ENCODE measurements around the gene RABGAP1L.
"Not testable (repeated sequence)": the region's sequence is repeated elsewhere in the genome, so short reads cannot be mapped to it uniquely, and the experiment has no call there.

RABGAP1L gene

DNA sequence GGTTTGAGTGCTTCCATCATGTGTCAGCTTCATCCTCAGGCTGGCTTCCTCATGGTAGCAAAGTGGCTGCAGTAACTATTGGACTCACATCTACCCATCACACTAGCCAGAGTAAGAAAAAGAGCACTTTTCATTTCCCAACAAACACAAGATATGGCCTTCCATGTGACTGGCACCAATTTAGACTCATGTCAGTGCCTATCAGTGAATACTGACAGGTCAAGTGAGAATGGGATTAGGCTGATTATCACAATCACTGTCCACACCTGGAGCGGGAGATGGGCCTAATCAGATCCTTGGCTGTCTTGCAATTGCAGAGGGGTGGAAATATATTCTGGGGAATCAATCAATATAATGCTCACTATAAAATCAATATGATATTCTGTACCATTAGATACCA lies 2.9 kb upstream of the RABGAP1L start:
- no peak for DNase-seq

DNA sequence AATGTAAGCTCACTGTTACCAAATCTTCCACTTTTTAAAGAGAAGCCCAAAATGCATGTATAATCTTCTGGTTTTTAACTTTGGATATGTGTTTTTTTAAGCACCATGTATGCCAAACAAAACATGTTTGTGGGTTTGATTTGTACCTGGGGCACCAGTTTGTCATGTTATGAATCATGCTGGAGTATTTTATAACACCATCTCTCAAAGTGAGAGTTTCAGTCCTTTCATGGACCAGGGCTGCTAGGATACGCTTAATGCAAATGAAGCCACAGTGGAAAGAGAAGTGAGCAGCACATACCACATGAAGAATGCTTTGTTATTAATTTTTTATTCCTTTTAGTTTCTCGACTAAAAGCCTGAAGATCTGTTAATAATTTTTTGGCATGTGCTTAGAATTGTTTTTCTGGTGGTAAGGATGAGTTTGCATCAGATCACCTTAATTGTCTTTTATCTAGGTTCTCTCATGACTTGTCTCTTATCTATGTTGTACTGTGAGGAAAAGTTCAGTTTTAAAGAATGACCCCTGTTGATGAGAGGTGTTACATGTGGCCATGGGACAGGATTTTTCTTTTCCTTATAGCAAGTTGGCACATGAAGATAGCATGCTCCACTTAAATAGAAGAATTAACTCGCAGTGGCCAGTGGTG lies 2.0 kb upstream of the RABGAP1L start:
- no peak for DNase-seq

DNA sequence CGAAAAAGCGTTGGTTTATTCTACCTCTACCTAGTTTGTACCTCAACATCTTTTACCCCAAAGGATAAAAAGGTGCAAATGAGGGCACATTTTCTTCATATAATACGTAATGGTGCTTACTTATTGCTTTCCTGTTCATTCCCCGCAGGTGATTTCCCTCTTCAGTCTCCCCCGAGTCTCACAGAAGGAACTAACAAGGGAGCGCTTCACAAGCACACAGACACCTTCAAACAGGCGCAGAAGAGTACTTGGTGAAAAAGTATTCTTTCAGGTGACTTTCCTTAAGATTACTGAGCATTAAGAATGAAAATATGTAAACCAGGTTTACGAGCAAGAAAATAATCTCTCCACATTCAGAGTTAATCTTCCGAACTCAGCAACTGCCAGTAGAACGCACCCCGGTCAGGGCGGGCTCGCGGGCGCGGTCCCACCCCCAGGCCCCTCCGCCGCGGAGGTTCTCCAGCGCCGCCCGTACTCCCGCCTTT lies 511 bp upstream of the RABGAP1L start:
- DNase-seq, result no peak

DNA sequence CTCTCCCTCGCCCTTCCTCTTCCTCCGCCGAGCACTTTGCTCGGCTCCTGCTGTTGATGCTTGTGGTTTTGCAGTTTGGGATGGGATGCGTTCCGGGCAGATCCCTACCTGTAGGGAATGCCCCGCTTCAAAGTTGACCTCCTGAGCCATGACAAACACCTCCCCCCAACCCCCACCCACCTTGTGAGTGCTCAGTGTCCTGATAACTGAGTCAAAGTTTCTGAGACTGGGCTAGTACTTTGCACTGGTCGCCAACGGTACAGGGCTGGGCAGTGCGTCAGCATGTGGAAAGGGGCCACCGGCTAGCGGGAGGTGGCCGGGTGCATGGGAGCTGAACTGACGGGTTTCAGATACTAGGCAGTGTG lies 771 bp downstream of the RABGAP1L start:
- DNase-seq, result no peak

DNA sequence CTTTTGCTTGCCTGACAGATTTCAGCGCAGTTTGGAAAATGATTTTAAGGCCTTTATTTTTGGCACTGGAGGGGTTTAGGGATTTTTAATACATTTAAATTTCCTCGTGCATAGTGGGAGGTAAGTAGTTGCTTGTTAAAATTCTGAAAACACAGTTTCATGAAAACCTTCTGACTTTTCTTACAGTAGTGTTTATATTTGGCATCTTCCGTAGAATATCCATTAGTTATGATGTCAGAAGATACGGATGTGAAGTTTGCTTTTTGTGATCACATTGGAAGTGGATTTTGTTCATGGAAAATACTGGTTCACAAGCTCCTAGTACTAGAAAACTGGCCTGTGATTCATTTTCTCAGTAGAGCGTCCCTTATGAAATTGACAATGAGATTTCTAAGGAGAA lies 1.3 kb downstream of the RABGAP1L start:
- DNase-seq, result no peak

DNA sequence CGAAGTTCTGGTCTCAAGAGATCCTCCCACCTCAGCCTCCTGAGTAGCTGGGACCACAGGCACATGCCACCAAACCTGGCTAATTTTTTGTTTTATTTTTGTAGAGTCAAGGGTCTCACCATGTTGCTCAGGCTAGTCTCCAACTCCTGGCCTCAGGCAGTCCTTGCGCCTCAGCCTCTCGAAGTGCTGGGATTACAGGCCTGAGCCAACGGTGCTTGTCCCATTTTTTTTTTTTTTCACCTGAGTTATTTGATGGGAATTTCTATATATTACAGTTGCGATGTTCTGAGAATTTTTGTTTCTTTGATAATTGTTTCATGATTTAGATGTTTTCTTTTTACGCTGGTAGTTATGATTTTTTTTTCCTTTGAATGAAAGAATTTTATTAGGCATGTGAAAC lies 2.5 kb downstream of the RABGAP1L start:
- DNase-seq, result no peak

DNA sequence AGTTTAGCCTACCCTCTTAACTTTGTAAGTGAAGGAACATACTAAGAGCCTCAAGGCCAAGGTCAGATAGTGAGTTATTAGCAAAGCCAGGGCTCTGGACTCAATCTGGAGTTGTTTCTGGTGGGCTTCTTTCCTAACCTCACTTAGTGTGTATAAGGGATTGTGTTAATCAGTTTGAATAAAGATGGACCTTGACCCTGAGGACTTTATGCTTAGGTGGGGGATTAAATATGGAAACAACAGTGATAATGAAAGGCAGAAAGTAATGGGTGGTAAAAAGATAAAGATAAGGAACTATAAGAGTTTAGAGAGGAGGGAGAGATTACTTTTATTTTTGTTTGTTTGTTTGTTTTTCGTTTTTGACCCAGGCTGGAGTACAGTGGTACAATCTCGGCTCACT lies 5.5 kb downstream of the RABGAP1L start:
- no peak for DNase-seq

DNA sequence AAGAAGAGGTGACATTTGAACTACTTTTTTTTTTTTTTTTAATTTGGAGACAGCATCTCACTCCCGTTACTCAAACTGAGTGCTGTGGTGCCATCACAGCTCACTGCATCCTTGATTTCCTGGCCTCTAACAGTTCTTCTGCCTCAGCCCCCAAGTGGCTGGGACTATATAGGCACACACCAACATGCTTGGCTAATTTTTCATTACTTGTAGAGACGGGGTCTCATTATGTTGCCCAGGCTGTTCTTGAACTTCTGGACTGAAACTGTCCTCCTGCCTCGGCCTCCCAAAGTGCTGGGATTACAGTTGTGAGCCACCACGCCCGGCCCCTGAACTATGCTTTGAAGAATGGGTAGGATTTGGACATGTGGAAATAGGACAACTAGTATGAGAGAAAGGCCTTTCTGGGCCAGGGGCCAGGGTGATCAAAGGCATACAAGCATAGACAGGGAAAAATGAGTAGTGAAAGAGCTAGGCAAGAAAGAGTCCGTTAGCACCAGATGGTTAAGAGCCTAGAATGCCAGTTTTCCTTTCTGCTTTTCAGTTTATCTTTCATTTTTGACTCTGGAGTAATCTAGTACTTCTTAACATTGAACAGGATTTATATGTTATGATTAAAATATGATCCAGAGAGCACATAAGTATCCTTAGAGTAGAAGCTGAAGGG lies 6.3 kb downstream of the RABGAP1L start:
- no peak for DNase-seq

DNA sequence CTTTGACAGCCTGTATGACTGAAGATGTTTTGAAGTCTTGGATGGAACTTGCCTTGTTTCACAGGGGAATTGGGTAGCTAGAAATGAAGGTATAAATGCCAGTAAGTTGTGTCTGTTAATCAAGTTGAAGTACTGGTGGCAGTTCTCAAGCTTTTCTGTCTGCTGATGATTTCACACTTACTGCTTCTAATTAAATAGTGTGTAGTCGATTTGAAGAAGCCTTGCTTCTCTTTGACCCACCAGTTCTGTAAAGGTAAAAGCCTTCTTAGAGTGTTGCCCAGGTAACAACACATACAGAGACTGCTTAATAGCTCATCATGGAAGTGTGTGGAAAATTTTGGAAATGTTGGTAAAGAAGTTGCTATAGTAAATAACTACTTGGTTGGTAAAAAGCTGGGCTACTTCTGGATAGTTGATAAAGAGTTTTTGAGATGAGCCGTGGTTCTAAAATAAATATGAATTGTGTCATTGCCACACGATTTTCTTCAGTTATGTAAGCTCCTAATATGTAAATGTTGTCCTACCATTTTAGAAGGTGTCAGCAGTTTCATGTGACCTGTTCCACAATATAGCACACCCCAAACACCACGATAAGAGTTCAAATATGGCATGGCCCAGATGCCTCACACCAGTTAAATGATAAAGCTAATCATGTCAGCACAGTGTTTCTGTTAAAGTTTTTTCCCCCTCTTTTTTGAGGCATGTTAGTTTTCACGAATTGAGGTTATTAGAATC lies 7.4 kb downstream of the RABGAP1L start:
- DNase-seq, result no peak

DNA sequence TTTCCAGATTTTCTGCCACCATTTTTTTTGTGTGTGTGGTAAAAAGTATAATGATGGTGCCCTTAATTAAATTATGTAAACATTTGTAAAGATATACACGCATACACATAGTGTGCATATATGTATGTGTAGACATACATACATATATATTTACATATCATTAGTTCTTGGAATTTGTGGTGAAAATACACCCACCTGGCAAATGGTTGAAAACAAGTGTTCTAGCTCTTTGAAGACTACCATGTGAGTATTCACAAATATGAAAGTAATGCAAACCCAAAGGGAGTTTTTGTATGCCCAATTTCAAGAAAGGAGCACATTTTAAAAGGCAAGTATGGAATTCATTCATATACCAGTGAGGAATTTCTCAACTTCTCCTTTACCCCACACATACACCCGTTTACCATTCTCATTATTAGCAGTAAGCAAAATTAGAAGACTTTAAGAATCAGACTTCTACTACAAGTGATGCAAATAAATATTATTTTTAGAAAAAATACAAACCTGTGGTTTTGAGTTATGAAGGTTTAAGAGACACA lies 8.0 kb downstream of the RABGAP1L start:
- no peak for DNase-seq

DNA sequence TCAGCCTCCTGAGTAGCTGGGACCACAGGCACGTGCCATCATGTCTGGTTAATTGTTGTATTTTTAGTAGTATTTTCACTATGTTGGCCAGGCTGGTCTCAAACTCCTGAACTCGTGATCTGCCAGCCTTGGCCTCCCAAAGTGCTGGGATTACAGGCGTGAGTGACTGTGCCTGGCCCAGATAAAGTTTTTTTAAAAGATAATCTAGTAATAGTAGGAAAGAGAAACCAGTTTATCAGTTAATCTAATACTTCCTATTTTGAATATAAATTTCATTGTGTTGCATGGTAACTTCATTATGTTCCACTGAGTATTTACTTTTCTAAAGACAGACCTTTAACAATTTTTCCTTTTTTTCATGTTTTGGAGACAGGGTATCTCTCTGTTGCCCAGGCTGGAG lies 10.0 kb downstream of the RABGAP1L start:
- DNase-seq, result no peak

DNA sequence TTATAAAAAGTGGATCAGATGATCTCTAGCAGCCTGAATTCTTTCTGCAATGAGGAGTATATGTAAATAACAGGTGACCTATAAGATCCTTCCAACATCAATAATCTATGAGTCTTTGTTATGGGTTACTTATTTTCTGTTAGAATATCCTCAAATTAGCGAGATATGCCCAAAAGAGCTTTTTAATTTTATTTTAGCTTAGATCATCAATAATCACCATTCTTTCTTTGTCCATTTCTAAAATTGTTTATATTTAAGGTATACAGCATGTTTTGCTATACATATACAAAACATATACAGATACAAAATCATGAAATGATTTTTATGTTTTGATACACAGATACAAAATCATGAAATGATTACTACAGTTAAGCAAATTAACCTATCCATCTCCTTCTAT lies 11.8 kb downstream of the RABGAP1L start:
- DNase-seq, result no peak

DNA sequence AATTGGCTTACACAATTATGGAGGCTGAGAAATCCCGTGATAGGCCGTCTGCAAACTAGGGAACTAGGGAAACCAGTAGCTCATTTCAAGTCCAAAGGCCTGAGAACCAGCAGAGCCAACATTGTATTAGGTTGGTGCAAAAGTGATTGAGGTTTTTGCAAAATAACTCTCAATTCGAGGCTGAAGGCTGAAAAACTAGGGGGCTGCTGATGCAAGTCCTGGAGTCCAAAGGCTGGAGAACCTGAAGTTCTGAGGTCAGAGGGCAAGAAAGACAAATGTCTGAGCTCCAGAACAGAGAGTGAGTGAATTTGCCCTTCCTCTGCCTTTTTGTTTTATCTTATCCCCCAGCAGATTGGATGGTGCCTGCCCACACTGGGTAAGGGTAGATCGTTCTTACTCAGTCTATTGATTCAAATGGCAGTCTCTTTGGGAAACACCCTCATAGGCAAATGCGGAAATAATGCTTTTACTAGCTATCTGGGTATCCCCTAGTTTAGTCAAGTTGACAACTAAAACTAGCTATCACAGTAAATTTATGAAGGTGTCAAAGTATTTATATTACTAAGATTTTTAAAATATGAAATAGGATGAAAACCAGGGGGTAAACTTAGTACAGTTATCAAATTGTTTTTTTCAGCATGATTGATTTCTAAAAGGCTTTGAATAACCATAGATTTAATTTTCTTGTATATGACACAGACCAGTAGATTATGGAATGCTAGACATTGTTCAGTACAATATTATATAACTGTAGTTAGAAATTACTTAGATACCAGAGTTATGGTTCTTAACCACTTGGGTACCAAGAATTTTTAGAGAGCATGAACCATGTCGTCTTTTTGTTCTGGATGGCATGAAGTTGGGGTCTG lies 15.4 kb downstream of the RABGAP1L start:
- no peak for DNase-seq

DNA sequence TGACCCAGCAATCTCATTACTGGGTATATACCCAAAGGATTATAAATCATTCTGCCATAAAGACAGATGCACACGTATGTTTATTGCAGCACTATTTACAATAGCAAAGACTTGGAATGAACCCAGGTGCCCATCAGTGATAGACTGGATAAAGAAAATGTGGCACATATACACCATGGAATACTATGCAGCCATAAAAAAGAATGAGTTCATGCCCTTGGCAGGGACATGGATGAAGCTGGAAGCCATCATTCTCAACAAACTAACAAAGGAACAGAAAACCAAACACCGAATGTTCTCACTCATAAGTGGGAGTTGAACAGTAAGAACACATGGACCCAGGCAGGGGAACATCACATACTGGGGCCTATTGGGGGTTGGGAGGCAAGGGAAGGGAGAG lies 19.1 kb downstream of the RABGAP1L start:
- DNase-seq, result not testable (repeated sequence)

DNA sequence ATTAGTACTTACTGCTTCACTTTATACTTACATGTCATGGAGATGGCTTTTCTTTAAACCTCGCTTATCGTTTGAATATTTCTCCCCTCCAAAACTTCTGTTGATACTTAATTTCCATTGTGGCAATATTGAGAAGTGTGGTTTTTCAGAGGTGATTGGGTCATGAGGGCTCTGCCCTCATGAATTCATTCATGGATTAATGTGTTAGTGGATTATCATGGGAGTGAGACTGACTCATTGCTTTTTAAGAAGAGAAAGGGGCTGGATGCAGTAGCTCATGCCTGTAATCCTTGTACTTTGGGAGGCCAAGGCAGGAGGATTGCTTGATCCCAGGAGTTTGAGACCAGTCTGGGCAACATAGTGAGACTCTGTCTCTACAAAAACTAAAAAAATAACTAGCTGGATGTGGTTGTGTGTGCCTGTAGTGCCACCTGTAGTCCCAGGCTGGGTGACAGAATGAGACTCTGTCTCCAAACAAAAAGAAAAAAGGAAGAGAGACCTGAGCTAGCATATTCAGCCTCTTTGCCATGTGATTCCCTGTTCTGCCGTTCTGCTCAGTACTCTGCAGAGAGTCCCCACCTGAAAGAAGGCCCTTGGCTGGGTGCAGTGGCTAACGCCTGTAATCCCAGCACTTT lies 30.2 kb downstream of the RABGAP1L start:
- DNase-seq, result no peak

DNA sequence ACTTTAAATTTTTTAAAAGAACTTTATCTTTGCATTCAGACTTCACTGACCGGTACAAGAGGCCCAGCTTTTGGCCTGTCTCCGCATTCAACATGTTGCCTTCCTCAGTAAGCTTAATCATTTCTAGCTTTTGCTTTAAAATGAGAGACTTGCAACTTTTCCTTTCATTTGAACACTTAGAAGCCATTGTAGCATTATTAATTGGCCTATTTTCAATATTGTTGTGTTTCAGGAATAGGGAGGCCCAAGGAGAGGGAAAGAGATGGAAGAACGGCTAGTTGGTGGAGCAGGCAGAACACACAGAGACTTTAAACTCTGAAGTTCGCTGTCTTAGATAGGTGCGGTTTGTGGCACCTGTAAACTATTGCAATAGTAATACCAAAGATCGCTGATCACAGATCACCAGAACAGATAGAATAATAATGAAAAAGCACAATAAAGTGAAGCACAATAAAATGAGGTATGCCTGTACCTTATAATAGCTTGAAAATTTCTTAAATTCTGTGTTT lies 31.4 kb downstream of the RABGAP1L start:
- no peak for DNase-seq

DNA sequence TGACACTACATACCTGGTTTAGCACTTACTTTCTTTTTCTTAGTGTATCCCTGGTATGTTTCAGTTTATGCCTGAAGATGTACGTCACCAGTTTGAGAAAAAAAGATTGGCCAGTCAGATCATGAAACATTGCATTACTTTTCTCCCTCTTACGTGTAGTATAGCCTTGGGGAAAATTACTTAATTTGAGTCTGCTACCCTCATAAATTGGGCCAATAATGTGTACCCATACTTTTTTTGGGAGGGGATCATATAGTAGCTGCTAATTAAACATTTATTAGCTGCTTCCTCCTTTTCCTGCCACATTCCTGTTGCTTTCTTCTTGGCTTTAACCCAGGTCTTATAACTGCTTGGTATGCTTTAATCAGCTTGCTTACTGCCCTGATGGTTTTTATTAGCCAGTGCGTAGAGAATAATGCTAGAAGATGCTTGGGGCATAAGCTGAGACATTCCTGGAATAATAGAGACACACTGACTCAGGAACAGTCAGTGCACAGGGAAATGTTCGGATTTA lies 32.1 kb downstream of the RABGAP1L start:
- no peak for DNase-seq

DNA sequence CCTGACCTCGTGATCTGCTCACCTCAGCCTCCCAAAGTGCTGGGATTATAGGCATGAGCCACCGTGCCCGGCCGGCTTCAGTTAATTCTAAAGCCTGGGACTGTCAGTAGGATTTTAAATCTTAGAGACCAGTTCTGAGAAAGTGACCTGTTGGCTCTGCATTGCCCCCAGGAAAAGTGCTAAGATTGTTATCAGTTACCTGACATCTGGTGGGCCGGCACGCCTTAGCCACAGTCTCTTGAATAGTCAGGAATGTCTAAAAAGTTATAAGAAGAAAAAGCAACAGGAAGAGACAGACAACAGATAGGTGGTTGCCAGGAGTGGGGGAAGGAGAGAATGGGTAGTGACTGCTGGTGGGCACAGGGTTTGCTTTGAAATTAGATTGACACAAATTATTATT lies 35.1 kb downstream of the RABGAP1L start:
- DNase-seq, result no peak

DNA sequence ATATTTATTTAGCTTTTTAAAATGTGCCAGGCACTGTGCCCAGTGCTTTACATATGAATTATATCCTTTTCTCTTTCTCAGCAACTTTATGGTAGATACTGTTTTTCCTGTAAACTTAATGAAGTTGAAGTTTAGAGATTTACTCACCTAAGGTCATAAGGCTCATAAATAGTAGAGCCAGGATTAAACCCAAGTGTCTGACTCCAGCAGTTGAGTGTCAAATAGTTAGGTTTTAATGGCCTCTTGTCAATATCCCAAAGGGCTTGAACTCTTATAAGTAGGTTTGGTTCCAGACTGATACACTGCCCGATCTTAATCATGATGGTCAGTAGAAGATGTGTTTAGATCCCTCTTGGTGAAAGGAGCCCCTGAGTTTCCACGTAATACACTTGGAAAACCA lies 37.8 kb downstream of the RABGAP1L start:
- no peak for DNase-seq

DNA sequence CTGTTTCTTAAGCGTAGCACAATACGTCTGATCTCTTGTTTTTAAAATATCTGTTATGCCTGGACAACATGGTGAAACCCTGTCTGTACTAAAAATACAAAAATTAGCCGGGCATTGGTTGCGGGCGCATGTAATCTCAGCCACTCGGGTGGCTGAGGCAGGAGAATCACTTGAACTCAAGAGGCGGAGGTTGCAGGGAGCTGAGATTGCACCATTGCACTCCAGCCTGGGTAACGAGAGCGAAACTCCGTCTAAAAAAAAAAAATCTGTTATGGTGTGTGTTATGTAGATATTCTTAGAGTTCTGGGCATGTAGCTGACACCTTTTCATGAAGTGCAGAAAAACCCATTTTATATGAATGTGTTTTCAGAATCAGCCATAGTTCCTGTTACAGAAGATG lies 38.2 kb downstream of the RABGAP1L start:
- no peak for DNase-seq

DNA sequence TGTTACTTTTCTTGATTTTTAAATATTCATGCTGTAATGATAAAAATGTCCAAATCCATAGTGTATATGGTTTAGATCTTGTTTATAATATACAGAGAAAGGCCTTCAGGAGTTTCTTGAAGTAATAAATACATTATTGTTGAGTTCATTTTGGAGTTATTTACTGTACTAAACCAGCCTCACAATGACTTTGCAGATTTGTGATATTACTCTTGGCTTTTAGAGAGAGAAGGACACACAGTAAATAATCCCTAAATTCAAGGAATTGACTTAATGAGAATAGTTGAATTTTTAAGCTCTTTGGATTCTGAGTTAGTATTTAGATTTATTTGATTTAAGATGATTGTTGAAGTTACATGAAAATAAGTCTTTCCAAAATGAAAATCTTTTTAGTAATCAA lies 38.9 kb downstream of the RABGAP1L start:
- no peak for DNase-seq

DNA sequence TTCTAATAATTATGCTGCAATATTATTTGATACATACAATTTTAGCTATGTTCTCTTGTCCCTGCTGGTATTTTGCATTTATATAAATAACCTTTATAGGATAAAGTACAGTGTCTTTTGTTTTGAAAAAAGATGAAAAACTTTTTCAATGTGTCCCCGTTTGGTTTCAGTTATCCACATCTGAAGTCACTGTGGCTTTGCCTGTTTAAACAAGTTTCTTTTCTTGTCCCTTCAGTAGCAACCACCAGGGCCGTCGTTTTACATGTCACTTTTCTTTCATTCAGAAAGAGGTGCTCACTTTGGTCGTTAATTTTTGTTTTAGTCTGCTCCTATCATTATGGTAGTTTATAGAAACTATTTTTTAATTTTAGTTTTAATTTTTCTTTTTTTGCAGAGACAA lies 41.4 kb downstream of the RABGAP1L start:
- DNase-seq, result no peak
